Osteoblast (primary cell): Measurements from ENCODE around the gene CDK17. TPM values are rescaled to one million over a fixed set of nuclear protein-coding genes. Genes with fewer than 3 reads are reported as not detected.

Source experiments
- small RNA-seq: library from RNA; depleted of rRNA; stranded (forward); fragments of <200 nt; gene quantifications from one replicate; pipeline ENCODE3, GENCODE V24; 2012
- total RNA-seq: library from RNA; depleted of rRNA; stranded (reverse); fragments of >200 nt; gene quantifications from 2 replicates; pipeline ENCODE4 v1.2.3, GENCODE V29; 2012

The CDK17 gene
- total RNA-seq, 1 donor = 68.0 TPM

Small RNA genes lying within 50 kb of the gene (small RNA-seq; reads per million reads assigned to genes)
- 1.7 reads per million, percentile 58 among the genes with 10 or more reads in this experiment for gene RN7SKP11
- not detected for gene RNU4-24P

Other genes starting within 250 kb of the CDK17 start
- gene ELK3, start 206.1 kb downstream of the CDK17 start, total RNA-seq = 27.5 and 30.1 TPM in 2 replicates
- 2.2 and 3.2 TPM in 2 replicates for gene CFAP54, start 89.1 kb upstream of the CDK17 start, total RNA-seq